Stomach smooth muscle (tissue), 2 donors: Measurements from ENCODE around the gene SSBP2.
"Not testable (repeated sequence)": the region's sequence is repeated elsewhere in the genome, so short reads cannot be mapped to it uniquely, and the experiment has no call there.

Source experiments
- H3K27ac ChIP-seq: one replicate; pipeline ENCODE4 v1.7.0; 2013; ENCODE audit warnings: mild to moderate bottlenecking, low read length, inconsistent platforms
- H3K27me3 ChIP-seq, 2 donors: one replicate each; pipeline ENCODE4 v1.7.0; 2013; ENCODE audit warnings: low read length in 2 of 2; ENCODE audit not compliant: insufficient read depth in 2 of 2, control insufficient read depth in 1 of 2
- H3K36me3 ChIP-seq, 2 donors: one replicate each; pipeline ENCODE4 v1.7.0; 2013; ENCODE audit warnings: low read length in 2 of 2; ENCODE audit not compliant: control insufficient read depth in 2 of 2, insufficient read depth in 2 of 2
- H3K4me1 ChIP-seq: one replicate; pipeline ENCODE4 v1.7.0; 2013; ENCODE audit warnings: low read length; ENCODE audit not compliant: control insufficient read depth, insufficient read depth
- H3K4me3 ChIP-seq, 2 donors: one replicate each; pipeline ENCODE4 v1.7.0; 2013; ENCODE audit warnings: low read length in 2 of 2
- H3K9ac ChIP-seq, 2 donors: one replicate each; pipeline ENCODE4 v1.7.0; 2013; ENCODE audit warnings: low read length in 2 of 2, mild to moderate bottlenecking in 1 of 2
- H3K9me3 ChIP-seq, 2 donors: one replicate each; pipeline ENCODE4 v1.7.0; 2013; ENCODE audit warnings: low read length in 2 of 2; ENCODE audit not compliant: control insufficient read depth in 2 of 2
- donor health status: healthy.
- donor health status: Pancreatic carcinoma.

The SSBP2 gene

GRCh38 chr5:81608976-81609375 lies 141.9 kb downstream of the SSBP2 start:
- H3K9ac ChIP-seq: no peak overlapping the region
- no peaks in the 10 kb centered on the region for H3K4me1 ChIP-seq
- H3K9me3 ChIP-seq: no peaks in the 10 kb centered on the region
- no peak overlapping the region for H3K27ac ChIP-seq
- H3K36me3 ChIP-seq: peaks cover 0 to 9% of the 10 kb centered on the region in 2 donors
- H3K4me3 ChIP-seq: no peak overlapping the region
- no peaks in the 10 kb centered on the region for H3K27me3 ChIP-seq

DNA sequence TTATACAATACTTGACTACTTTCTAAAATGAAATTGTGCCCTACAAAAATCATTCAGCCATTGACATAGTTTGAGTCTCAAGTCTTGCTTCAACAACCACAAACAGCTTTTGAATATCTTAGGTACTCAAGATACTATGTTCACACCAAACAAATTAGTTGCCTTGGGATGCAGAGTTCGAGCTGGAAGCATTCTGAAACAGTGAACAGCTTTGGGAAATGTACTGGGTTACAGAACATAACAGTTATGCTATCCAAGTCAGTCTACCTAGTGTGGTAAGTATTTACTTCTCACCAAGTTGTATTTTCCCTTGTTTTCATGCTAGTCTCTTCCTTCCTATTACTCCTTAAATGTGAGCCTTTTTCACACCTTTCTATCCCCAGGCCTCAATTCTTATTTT lies 143.2 kb downstream of the SSBP2 start:
- no peaks in the 10 kb centered on the region for H3K4me1 ChIP-seq
- H3K36me3 ChIP-seq: peaks cover 0 to 10% of the 10 kb centered on the region in 2 donors
- no peaks in the 10 kb centered on the region for H3K9me3 ChIP-seq
- H3K4me3 ChIP-seq: no peak overlapping the region
- H3K27ac ChIP-seq: no peak overlapping the region
- no peaks in the 10 kb centered on the region for H3K27me3 ChIP-seq
- H3K9ac ChIP-seq: no peak overlapping the region

DNA sequence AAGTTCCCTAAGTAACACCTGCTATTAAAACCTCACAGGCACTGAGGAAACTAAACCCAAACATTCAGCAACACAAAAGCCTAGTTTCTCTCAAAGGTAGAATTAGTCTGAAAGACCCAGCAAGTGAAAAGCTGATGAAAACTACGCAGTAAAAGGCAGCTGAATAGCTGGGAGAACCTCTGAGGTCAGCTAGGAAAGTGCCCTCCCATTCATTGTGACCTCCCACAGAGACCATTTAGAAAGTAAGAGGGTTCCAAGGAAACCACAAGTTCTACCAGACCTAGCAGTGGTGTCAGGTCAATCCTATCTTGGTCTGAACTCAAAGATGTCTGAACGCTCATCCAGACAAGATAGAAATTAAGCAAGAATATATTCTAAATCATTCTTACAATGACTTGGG lies 144.7 kb downstream of the SSBP2 start:
- no peak overlapping the region for H3K27ac ChIP-seq
- H3K9ac ChIP-seq: no peak overlapping the region
- H3K9me3 ChIP-seq: no peaks in the 10 kb centered on the region
- peaks cover 0 to 10% of the 10 kb centered on the region in 2 donors for H3K36me3 ChIP-seq
- H3K27me3 ChIP-seq: no peaks in the 10 kb centered on the region
- H3K4me3 ChIP-seq: no peak overlapping the region
- H3K4me1 ChIP-seq: no peaks in the 10 kb centered on the region

DNA sequence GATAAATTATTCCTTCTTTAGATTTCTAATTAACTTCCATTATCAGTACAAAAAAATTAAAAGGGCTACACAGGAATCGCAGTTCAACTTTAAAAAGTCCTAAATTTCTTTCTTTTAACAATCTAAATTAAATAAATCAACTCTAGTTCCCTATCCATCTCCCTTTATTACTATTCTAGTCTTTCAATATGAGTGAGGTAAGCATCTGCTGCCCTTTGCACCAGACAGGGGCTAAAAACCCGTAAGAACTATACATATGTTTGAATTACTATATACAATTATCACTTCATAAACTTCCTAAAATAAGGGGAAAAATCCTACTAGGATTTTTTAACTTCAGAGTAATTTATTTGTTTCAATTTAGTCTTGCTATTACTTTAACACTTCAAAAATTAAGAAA lies 145.6 kb downstream of the SSBP2 start:
- H3K4me1 ChIP-seq: no peaks in the 10 kb centered on the region
- H3K36me3 ChIP-seq: peaks cover 0 to 10% of the 10 kb centered on the region in 2 donors
- H3K9me3 ChIP-seq: no peaks in the 10 kb centered on the region
- no peak overlapping the region for H3K4me3 ChIP-seq
- H3K9ac ChIP-seq: no peak overlapping the region
- no peak overlapping the region for H3K27ac ChIP-seq
- H3K27me3 ChIP-seq: no peaks in the 10 kb centered on the region

DNA sequence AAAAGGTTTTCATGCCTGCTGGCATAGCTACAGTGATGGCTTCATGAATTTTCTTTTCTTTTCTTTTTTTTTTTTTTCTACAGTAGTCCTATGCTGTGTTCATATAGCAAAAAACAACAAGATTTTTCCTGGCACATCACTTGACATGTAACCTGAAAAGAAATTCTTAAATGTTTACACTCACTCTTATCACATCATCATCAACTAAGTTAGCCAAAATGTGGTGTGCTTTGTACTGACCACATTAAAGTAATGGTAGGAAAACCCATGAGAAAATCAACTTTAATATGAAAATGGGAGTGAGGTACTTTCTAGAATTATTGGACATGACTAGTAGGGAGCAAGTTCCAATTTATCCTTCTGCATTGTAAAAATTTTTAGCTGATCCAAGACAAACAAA lies 146.7 kb downstream of the SSBP2 start:
- H3K36me3 ChIP-seq: peaks cover 3 to 4% of the 10 kb centered on the region in 2 donors
- H3K27ac ChIP-seq: no peak overlapping the region
- no peaks in the 10 kb centered on the region for H3K9me3 ChIP-seq
- H3K4me1 ChIP-seq: no peaks in the 10 kb centered on the region
- no peaks in the 10 kb centered on the region for H3K27me3 ChIP-seq
- no peak overlapping the region for H3K4me3 ChIP-seq
- H3K9ac ChIP-seq: no peak overlapping the region

DNA sequence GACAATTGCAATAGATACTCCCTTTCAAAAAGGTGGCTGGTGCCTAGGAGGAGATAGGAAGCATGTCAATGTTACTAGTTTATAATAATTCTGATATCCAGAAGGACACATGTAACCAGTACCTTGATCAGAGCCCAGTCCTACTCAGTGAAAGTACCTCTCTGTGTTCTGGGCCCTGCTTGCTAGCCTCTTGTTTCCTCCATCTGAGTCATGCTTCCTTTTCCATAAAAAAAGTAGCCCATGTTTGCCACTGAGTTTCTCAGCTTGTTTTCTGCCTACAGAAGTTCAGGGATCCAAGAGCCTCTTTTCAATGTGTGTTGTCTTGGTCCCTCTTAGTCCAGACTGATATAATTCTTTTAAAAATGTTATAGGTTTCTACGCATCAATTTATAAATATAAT lies 149.0 kb downstream of the SSBP2 start:
- Histone ChIP-seq H3K27me3 (no peaks in the 10 kb centered on the region), H3K9ac (no peak overlapping the region), H3K36me3 (peaks cover 3 to 4% of the 10 kb centered on the region in 2 donors), H3K4me1 (no peaks in the 10 kb centered on the region), H3K4me3 (no peak overlapping the region), H3K9me3 (no peaks in the 10 kb centered on the region), H3K27ac (no peak overlapping the region)

DNA sequence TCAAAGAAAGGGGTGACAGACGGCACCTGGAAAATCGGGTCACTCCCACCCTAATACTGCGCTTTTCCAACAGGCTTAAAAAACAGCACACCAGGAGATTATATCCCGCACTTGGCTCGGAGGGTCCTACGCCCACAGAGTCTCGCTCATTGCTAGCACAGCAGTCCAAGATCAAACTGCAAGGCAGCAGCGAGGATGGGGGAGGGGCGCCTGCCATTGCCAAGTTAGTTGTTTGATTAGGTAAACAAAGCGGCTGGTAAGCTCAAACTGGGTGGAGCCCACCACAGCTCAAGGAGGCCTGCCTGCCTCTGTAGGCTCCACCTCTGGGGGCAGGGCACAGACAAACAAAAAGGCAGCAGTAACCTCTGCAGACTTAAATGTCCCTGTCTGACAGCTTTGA lies 158.8 kb downstream of the SSBP2 start:
- not testable (repeated sequence) for H3K9ac ChIP-seq, H3K4me1 ChIP-seq, H3K27ac ChIP-seq, H3K36me3 ChIP-seq, H3K4me3 ChIP-seq, H3K27me3 ChIP-seq, H3K9me3 ChIP-seq

- Histone ChIP-seq H3K27me3 (no peaks in the 10 kb centered on the region), H3K36me3 (no peaks in the 10 kb centered on the region), H3K9ac (no peak overlapping the region), H3K9me3 (peaks cover 0 to 2% of the 10 kb centered on the region in 2 donors), H3K27ac (no peak overlapping the region), H3K4me1 (no peaks in the 10 kb centered on the region), H3K4me3 (no peak overlapping the region)
Observed at GRCh38 chr5:81590498-81591384, 160.2 kb downstream of the SSBP2 start.

DNA sequence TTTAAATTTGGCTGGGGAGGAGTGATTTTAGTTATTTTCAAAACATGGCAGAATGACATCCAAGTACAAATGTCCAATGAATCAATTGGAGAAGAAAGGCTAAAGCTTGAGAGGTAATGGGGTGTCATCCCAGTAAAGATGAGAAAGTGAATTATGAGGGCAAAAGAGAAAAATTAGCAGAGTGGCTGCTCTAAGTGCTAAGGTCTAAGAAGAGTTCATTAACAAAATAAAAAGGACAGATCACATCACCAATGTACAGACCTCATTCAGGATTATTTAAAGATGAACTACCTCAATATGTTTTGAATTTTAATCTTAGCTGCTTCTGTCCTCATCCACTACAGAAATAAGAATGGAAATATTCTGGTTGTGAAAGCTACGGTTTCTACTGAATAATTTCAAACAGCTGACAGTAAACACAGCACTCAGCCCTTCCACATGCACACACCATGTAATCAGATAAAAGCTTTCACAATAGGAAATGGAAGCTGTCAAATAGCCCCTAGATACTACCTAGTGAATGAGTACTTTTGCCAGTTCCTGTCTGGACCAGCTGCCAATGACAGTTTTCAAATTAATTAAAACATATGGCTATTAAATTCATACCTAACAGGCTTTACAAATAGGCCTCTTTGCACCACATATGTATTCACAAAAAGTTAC lies 171.5 kb downstream of the SSBP2 start:
- no peak overlapping the region for H3K4me3 ChIP-seq
- no peaks in the 10 kb centered on the region for H3K36me3 ChIP-seq
- no peak overlapping the region for H3K27ac ChIP-seq
- no peak overlapping the region for H3K9ac ChIP-seq
- no peaks in the 10 kb centered on the region for H3K4me1 ChIP-seq
- H3K9me3 ChIP-seq: no peaks in the 10 kb centered on the region
- H3K27me3 ChIP-seq: no peaks in the 10 kb centered on the region

GRCh38 chr5:81577091-81577490 lies 173.8 kb downstream of the SSBP2 start:
- no peaks in the 10 kb centered on the region for H3K4me1 ChIP-seq
- no peak overlapping the region for H3K9ac ChIP-seq
- H3K36me3 ChIP-seq: no peaks in the 10 kb centered on the region
- no peaks in the 10 kb centered on the region for H3K9me3 ChIP-seq
- no peak overlapping the region for H3K27ac ChIP-seq
- H3K4me3 ChIP-seq: no peak overlapping the region
- H3K27me3 ChIP-seq: no peaks in the 10 kb centered on the region

DNA sequence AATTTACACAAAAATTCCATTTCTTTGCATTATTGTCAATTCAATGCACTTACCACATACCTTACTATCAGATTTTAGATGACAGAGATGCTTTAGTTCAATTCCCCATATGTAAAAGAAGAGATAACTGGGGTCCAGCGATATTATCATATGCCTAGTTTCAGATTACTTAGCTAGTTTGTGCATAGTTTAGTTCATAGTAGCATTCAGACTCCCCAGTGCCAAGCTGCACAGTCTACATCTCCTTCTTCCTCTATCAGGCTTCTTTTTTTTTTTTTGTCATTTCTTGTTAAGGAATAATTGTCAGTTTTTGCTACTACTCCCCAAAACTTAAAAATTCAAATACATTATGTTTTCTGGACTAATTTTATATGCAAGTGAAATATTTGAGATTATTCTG lies 175.0 kb downstream of the SSBP2 start:
- no peaks in the 10 kb centered on the region for H3K36me3 ChIP-seq
- H3K27me3 ChIP-seq: no peaks in the 10 kb centered on the region
- no peaks in the 10 kb centered on the region for H3K9me3 ChIP-seq
- H3K9ac ChIP-seq: no peak overlapping the region
- H3K4me1 ChIP-seq: no peaks in the 10 kb centered on the region
- H3K27ac ChIP-seq: no peak overlapping the region
- no peak overlapping the region for H3K4me3 ChIP-seq
